GM18861 (cell line): ENCODE results near the gene YJEFN3.

Experiments used
- ATAC-seq: cut with Tn5 transposase; IDR thresholded peaks from one replicate; pipeline ENCODE4 v1.9.1; 2021; ENCODE audit not compliant: unreplicated experiment

The YJEFN3 gene

GRCh38 chr19:19515642-19516519, 12.8 kb upstream of the YJEFN3 start, which contains the start of gene NDUFA13:
Gene NDUFA13 (plus strand): TSS chr19:19516225. CDS start chr19:19516239, 14 bp downstream.
- peak; percentile 82 for ATAC-seq

DNA sequence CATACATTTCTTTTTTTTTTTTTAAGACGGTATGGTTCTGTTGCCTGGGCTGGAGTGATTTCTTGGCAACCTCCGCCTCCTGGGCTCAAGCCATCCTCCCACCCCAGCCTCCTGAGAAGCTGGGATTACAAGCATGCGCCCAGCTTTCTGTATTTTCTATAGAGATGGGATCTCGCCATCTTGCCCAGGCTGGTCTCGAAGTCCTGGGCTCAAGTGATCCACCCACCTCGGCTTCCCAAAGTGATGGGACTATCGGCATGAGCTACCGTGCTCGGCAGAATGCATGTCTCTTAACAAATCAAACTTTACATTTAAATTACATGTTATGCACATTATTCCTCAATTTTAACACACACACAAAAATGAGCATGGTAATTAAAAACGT, 11.5 kb upstream of the YJEFN3 start:
- ATAC-seq, result no peak

DNA sequence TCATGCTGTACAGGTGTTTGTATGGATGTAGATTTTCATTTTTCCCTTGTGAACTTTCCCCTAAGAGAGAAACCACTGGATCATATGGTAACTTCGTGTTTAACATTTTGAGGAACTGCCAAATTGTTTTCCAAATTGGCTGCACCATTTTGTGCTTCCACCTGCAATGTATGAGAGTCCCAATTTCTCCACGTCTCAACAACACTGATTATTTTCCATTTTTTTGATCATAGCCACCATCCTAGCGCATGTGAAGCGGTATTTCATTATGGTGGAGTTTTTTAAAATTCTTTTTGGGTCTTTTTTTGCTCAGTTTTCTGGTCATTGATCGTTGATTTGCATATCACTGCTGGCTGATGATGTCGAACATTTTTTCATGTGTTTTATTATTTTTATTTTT, 7.7 kb upstream of the YJEFN3 start:
- ATAC-seq, result no peak

DNA sequence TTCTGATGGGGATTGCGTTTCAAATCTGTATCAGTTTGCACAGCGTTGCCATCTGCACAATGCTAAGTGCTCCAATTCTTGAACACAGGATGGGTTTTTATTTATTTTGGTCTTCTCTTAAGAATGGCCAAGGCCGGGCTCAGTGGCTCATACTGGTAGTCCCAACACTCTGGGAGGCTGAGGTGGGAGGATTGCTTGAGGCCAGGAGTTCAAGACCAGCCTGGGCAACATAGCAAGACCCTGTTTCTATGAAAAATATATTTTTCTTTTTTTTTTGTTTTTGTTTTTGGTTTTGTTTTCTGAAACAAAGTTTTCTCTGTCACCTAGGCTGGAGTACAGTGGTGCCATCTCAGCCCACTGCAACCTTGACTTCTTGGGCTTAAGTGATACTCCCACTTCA, 5.5 kb upstream of the YJEFN3 start:
- ATAC-seq, result no peak

GRCh38 chr19:19524053-19524452, 4.7 kb upstream of the YJEFN3 start:
- peak; percentile 53 for ATAC-seq

- ATAC-seq, result no peak
Observed at GRCh38 chr19:19525611-19526380, 2.9 kb upstream of the YJEFN3 start.

GRCh38 chr19:19526581-19527370, 1.9 kb upstream of the YJEFN3 start:
- no peak for ATAC-seq

GRCh38 chr19:19527371-19527656, 1.4 kb upstream of the YJEFN3 start:
- no peak for ATAC-seq

DNA sequence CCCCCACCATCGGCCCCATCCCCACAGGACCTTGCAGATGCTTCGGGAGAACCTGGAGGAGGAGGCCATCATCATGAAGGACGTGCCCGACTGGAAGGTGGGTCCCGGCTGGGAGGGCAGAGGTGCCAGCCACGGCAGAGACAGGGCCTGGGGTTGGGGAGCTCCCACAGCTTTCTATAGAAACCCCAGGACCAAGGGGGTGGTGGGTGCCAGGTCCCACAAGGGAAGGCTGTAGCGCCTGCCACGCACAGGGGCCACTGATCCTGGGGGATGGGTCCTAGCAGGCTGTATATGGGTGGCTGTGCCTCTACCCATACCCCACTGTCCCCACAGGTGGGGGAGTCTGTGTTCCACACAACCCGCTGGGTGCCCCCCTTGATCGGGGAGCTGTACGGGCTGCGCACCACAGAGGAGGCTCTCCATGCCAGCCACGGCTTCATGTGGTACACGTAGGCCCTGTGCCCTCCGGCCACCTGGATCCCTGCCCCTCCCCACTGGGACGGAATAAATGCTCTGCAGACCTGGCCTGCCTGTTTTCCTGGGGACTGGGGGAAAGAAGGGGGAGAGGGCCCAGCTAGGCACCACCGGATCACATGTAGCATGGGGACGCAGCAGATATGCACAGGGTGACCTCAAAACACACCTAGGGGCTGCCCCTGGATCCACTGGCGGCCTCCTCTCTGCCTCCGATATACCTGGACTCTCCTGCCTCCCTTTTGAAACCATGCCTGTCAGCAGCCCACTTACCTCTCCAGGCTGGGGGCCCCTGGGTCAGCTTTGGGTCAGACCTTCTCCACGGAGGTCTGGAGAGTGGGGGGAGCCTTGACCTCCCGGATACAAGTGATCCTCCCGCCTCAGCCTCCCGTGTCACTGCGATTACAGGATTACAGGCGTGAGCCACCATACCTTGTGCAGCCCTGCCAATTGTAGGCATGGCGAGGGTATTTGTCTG, 761 bp upstream of the YJEFN3 start:
- no peak for ATAC-seq

DNA sequence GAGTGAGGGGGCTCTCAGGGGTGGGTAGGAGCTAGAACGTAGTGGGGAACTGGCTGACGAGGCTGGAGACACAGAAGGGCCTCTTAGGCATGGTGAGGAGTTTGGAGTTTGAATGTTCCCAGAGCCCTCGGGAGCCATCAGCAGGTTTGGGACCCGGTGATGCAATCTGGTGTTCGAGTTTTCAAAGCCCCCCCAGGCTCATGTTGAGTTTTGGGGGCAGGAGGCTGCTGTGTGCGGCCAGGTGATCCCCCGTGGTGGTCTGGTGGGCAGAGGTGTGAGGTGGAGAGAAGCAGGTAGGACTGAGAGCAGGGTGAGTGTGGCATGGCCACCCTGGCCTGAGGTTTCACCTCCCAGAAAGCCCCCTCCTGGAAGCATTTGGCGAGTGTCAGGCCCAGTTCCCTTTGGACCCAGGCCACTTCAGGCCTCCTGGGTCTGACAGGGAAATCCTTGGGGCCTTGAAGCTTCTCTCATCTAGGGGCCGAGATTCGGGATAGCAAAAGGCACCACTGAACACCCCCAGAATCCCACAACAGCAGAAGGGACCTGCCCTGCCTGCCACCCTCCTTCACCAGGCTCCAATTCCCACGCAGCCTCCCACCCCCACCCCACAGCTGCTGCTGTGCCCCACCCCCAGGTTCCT, 1.2 kb downstream of the YJEFN3 start:
- no peak for ATAC-seq

GRCh38 chr19:19530423-19530804, 1.7 kb downstream of the YJEFN3 start:
- no peak for ATAC-seq

DNA sequence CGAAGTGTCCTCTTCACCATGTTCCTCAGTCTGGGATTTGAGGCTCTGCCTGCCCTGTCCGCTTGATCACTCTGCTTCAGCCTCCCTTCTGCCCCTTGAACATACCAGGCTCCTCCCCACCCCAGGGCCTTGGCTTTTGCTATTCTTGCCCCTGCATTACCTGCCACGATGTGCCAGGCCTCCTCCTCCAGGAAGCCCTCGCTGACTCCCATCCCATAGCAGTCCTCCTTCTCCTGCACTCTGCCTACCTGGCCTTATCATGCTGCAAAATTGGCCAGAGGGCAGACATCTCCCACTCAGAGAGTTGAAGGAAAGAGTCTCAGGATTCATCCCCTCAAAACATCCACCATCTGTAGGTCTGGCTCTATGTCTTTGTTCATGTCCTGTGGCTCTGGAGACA, 2.2 kb downstream of the YJEFN3 start:
- no peak for ATAC-seq

DNA sequence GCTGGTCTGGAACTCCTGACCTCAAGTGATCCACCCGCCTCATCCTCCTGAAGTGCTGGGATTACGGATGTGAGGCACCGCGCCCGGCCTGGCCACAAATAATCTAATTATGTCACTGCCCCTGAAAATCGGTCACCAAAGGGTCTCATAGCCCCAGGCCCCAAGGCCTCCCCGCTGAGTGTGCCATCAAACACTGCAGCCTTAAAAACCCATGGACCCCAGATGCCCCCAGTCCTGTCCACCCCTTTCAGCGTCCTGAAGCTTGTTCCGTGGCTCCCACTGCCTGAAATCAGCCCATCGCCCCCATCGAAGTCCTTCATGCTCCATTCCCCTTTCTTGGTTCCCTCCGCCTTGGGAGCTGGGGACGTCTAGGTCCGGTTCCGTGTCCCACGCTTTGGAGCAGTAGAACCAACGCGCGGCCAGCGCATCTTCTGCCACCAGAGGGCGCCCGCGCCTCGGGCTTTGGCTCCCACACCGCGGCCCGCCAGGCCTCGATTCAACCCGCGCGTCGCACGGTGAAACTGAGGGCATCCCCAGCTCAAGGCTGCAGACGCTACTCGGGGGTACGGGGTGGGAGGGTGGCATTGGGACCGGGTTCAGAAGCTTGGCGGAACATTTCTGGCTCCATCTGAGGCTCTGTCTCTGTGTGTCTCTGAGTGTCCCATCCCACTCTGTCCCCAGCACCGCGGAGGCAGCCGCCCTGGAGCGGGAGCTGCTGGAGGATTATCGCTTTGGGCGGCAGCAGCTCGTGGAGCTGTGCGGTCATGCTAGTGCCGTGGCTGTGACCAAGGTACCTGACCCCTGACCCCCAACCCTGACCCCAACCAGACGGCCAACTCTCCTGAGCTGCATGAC, 3.5 kb downstream of the YJEFN3 start:
- no peak for ATAC-seq

GRCh38 chr19:19532806-19533701, 4.3 kb downstream of the YJEFN3 start:
- no peak for ATAC-seq

DNA sequence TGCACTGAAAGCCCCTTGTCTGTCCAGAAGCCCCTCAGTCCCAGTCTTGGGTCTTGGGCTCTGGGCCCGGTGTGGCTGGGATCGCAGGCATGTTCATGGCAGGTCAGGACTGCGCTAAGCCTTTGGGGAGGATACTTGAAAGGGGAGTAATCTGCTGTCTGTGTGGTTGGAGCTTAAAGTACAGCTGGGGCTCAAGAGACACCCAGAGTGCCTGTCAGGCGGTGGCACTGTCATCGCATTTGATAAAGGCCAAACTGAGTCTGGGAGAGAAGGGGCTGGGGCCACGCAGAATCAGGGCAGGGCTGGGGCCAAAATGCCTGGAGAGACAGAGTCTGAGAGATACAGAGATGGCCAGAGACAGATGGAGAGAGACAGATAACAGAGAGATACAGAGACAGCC, 5.1 kb downstream of the YJEFN3 start:
- ATAC-seq, result no peak

- no peak for ATAC-seq
Observed at GRCh38 chr19:19534556-19535265, 6.0 kb downstream of the YJEFN3 start.
